ENCODE results near the gene PHACTR1.

PHACTR1 gene

GRCh38 chr6:13275435-13275989 lies 558.9 kb downstream of the PHACTR1 start:
- DNase-seq = no peak

GRCh38 chr6:13277231-13277630 lies 560.7 kb downstream of the PHACTR1 start:
- no peak for DNase-seq

GRCh38 chr6:13278164-13278563 lies 561.6 kb downstream of the PHACTR1 start:
- no peak for DNase-seq

- no peak for DNase-seq
Measured at GRCh38 chr6:13278991-13279390, 562.4 kb downstream of the PHACTR1 start.

- DNase-seq = no peak
Measured at GRCh38 chr6:13280254-13280653, 563.7 kb downstream of the PHACTR1 start.

GRCh38 chr6:13281686-13282085 lies 565.1 kb downstream of the PHACTR1 start:
- DNase-seq = no peak

GRCh38 chr6:13282393-13283069 lies 566.0 kb downstream of the PHACTR1 start:
- DNase-seq = no peak

- DNase-seq = no peak
Measured at GRCh38 chr6:13283331-13283730, 566.8 kb downstream of the PHACTR1 start.

- no peak for DNase-seq
Measured at GRCh38 chr6:13284646-13285045, 568.1 kb downstream of the PHACTR1 start.

GRCh38 chr6:13285705-13286104 lies 569.1 kb downstream of the PHACTR1 start:
- no peak for DNase-seq

GRCh38 chr6:13286181-13286580 lies 569.6 kb downstream of the PHACTR1 start:
- peak; percentile 55 for DNase-seq

- no peak for DNase-seq
Measured at GRCh38 chr6:13287104-13287503, 570.5 kb downstream of the PHACTR1 start.

- DNase-seq = no peak
Measured at GRCh38 chr6:13288481-13288880, 571.9 kb downstream of the PHACTR1 start.

- no peak for DNase-seq
Measured at GRCh38 chr6:13288969-13289391, 572.4 kb downstream of the PHACTR1 start.

GRCh38 chr6:13289789-13290318 lies 573.3 kb downstream of the PHACTR1 start:
- DNase-seq = no peak

GRCh38 chr6:13290335-13290734 lies 573.8 kb downstream of the PHACTR1 start:
- no peak for DNase-seq

GRCh38 chr6:13292774-13293173 lies 576.2 kb downstream of the PHACTR1 start:
- DNase-seq = no peak

- DNase-seq = peak; percentile 35
Measured at GRCh38 chr6:13294499-13295069, 578.0 kb downstream of the PHACTR1 start.

- no peak for DNase-seq
Measured at GRCh38 chr6:13295576-13295975, 579.0 kb downstream of the PHACTR1 start.

- DNase-seq = no peak
Measured at GRCh38 chr6:13296536-13296997, 580.0 kb downstream of the PHACTR1 start.

GRCh38 chr6:13297391-13297790 lies 580.8 kb downstream of the PHACTR1 start:
- no peak for DNase-seq

GRCh38 chr6:13298446-13298845 lies 581.9 kb downstream of the PHACTR1 start:
- no peak for DNase-seq

- DNase-seq = no peak
Measured at GRCh38 chr6:13299403-13299821, 582.8 kb downstream of the PHACTR1 start.

- no peak for DNase-seq
Measured at GRCh38 chr6:13299918-13300317, 583.4 kb downstream of the PHACTR1 start.
